HG02973 (cell line): ENCODE measurements around the gene MYO18A.

Experiments
- ATAC-seq: cut with Tn5 transposase; IDR thresholded peaks from one replicate; pipeline ENCODE4 v1.9.1; 2021; ENCODE audit warnings: moderate library complexity; ENCODE audit not compliant: unreplicated experiment

The MYO18A gene

DNA sequence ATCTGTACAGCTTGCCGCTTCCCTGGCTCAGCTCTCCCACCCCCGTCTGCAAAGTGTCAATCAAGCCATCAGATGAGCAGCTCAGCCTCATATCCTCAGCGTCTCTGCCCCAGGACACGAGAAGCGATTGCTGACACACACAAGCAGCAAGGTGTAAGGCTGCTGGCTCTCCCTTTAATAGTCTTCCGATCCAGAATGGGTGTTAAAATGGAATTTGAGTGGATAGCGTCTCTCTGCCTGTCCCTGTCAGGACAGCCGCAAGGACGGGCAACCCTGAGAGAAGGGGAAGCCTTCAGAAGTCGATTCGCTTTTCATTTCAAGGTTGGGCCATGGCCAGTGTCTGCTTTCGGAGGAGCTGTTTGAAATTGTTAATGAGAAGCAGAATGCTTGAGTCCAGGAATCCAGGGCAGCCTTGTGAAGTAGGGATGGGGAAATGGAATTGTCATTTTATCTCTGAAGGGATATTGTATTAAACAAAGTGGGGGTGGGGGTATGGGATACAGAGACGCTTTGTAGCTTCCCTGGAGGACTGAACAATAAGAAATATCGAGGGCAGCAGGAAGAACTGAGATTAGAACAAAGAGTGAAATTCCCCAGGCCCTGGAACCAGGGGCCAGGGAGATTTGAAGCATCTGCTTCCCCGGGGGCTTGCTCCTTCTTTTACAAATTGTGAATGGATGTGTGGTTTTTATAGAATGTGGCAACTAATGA lies 142.0 kb downstream of the MYO18A start:
- ATAC-seq, result no peak

- ATAC-seq, result no peak
These were observed 142.5 kb downstream of the MYO18A start for GRCh38 chr17:29037739-29038084.

GRCh38 chr17:29036584-29036983 lies 143.6 kb downstream of the MYO18A start:
- no peak for ATAC-seq

- ATAC-seq, result no peak
These were observed 145.7 kb downstream of the MYO18A start for GRCh38 chr17:29034510-29034909.

DNA sequence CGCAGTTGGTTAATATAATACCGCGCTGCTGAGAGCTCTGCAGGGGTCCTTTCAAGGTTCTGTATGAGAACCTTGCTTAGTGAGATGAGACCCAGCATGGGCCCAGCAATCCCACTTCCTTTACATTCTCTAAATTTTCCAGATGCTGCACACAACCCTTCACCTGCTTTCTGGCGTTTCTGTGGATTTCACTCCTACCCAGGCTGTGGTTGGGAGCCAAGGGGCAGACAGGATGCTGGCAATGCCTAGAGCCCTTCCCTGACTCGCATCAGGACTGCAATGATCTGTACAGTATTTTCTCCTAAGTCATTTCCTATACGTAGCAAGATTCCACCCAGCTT lies 147.4 kb downstream of the MYO18A start:
- no peak for ATAC-seq

DNA sequence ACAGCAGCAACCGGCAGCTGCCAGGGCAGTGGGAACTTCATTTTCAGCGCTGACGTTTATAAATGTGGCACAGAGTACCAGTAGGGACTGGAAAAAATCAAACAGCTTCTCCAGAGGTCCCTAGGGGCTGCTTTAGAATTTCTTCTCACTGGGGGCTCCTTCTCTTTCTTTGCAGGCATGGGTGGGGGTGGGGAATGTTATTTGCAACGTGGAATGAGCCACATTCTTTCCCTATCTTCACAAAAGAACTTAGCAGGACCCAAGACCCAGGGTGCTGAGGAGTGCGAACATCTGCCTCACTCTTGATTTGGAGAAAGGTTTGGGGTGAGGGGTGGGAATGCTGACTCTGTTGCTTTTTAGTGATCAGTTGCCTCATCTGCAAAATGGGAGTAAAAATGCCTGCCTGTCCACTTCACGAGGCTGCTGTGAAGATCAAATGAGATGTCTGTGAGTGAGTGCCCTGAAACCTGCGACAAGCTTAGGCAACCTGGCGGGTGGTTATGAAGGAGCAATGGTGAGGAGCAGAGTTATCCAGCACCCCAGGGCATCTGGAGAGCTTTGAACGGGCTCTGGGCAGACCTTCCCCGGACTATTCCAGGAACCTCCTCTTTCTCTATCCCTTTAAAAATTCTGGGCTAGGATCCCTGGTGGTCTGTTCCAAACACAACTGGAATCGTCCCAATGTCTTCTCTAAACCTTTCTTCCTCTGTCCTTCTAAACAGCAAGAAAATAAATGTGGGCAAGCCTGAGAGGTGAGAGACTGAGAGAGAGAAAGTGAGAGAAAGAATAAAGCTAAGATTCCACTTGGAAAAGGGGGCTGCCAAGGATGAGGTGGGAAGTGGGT lies 148.0 kb downstream of the MYO18A start:
- no peak for ATAC-seq

DNA sequence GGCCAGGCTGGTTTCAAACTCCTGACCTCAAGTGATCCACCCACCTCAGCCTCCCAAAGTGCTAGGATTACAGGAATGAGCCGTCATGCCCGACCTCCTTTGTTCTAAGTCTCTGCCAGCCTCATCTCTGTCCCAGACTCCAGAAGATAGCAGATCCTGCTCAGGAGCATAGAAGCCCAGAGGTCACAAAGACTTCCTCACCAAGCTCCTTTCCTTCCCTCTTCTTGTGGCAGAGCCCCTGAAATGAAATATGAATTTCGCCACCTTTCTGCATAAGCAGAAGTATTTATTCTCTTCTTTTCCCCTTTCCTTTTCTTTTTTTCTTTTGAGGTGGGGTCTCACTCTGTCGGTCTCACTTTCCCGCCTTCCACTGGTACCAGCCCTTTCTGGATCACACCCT lies 148.7 kb downstream of the MYO18A start:
- ATAC-seq, result no peak

DNA sequence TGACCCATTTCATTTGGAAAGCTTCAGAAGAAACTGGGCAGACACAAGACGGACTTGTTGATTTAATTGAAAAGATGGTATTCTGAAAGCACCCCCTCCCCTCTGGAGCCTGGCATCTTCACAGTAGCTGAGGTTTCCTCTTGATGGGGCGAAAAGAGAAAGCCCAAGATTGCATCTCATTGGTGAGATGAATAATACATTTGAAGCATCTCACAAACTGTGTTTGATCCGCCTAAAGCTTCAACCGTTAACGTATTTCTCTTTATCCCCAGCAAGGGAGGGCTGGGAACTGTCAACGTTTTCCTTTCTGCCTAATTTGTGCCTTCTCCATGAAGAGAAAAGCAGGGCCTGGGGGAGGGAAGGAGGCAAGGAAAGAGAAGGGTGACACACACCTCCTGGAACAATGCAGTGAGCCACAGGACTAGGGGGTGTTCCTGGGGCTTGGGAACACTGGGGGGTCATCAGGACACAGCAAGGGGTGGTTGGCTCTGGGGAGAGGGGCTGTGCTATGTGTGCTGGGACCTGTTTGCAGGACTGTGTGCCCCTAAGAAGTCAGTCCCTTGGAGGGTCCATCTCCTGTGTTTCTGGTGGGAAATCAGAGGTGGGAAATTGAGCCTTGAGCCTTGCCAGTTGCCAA lies 155.8 kb downstream of the MYO18A start:
- no peak for ATAC-seq

DNA sequence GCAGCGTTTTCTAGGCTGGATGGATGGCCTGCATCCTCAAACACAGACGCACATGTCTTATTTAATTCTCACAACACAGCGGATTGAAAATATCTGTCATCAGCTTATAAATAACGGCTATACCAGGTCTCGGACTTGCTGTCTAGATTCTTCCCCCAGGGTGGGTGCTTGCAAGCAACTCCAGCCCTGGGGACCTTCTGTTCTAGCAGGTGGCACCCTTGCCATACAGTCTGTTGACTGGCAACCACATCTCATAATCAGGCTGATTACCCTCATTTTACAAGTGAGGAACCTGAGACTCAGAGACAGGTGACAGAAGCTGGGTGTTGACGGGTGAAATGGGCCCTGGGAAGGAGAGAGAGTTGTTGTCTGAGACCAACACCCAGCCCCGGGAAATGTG lies 158.1 kb downstream of the MYO18A start:
- ATAC-seq, result no peak

DNA sequence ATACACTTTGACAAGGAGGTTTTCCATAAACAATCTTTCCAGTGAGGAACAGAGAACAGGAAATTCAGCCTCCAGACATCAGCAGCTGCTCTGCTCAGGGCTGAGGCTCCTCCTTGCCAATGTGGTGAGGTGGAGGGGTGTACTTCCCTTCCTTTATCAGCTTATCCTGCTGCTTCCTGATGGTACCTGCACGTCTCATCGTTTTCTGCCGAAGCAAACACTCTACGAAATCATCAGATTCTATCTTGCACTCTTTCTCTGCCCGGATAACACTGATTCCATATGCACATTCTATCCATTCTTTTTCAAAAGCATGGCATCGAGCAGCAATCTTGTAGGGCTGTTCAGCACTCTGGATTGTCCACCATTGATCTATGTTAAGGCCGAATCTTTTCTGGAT lies 159.0 kb downstream of the MYO18A start:
- ATAC-seq, result no peak
